Pancreas (tissue), 10 donors: Measurements from ENCODE around the gene FUCA1. TPM values are rescaled to one million over a fixed set of nuclear protein-coding genes. Genes with fewer than 3 reads are reported as not detected.

Experiments
- ATAC-seq, 4 donors: fragments of 200-7000 bp; cut with Tn5 transposase; one replicate each; pipeline versions ENCODE4 v1.8.0 to v1.9.1; 2020; ENCODE audit warnings: mild to moderate bottlenecking in 4 of 4, moderate library complexity in 4 of 4
- DNase-seq, 6 donors: peaks; one replicate each; pipeline ENCODE4 v3.0.0-alpha.2; 2020
- FAIRE-seq: peaks from 2 replicates; lab custom pipeline; 2012; peaks lifted over from hg19 to GRCh38; lab: Jason Lieb, UNC
- H3K27ac ChIP-seq, 4 donors: fragments of 200-600 bp; sonication (generic); 1 replicate in 3 of 4; 2 replicates in 1 of 4; pipeline versions ENCODE4 v1.5.0 to v1.8.0; 2020
- H3K27me3 ChIP-seq, 4 donors: fragments of 200-600 bp; one replicate each; pipeline ENCODE4 v1.8.0; 2021
- H3K36me3 ChIP-seq, 3 donors: fragments of 200-600 bp; sonication (generic) in 1 of 3; one replicate each; pipeline versions ENCODE4 v1.5.0 to v1.8.0; 2020 to 2021
- H3K4me1 ChIP-seq, 3 donors: fragments of 200-600 bp; one replicate each; pipeline ENCODE4 v1.8.0; 2021
- H3K4me3 ChIP-seq, 4 donors: fragments of 200-600 bp; sonication (generic) in 2 of 4; one replicate each; pipeline versions ENCODE4 v1.5.0 to v1.8.0; 2020 to 2021
- H3K9me3 ChIP-seq, 4 donors: fragments of 200-600 bp; one replicate each; pipeline ENCODE4 v1.8.0; 2021
- CTCF ChIP-seq, 4 donors: fragments of 200-600 bp; sonication (generic) in 3 of 4; IDR thresholded peaks; one replicate each; pipeline versions ENCODE4 v1.5.0 to v1.8.0; 2021; ENCODE audit warnings: antibody characterized with exemption in 4 of 4
- WGBS, 2 donors: extraction: QIAGEN DNeasy Blood & Tissue Kit; methylation state at CpG; one replicate each; pipeline ENCODE4 v1.1.7; 2013; 5-methylcytosine and 5-hydroxymethylcytosine counted together
- intact Hi-C, 3 donors: fragments of 100-400 bp; cut with DNase I; formaldehyde crosslinking; loops; one replicate each; pipeline versions ENCODE4 v1.11.1 to v1.14.2; 2022
- polyA plus RNA-seq, 2 donors: library from polyadenylated mRNA; stranded (reverse); fragments of 200-250 nt; gene quantifications; one replicate each; pipeline ENCODE4 v1.2.3, GENCODE V29; 2013
- total RNA-seq, 6 donors: library from RNA; stranded (reverse); fragmentation: NEBNext Ultra II Directional in 4 of 6; extraction: Animal tissue kit (Norgen Biotek cat#: 25700) in 4 of 6; gene quantifications; one replicate each; pipeline versions ENCODE4 v1.2.1 to v1.2.4, GENCODE V29; 2021 to 2023
- donor health status: healthy with polysubstance abuse.
- donor health status: DM: no; HTN: no; CAD: no; lungs with moderate emphysema.
- donor health status: DM: no; HTN: no; CAD: no.
- donor health status: control.
- donor health status: control.
- donor health status: Bipolar disorder and iron deficiency.
- donor health status: DM: yes; HTN: yes; CAD: no.
- donor health status: DM: no; HTN: no; CAD: no.
- donor health status: DM: no; HTN: no; CAD: no.
- donor health status: DM: yes; HTN: yes; CAD: no.

FUCA1 gene
- total and polyA plus RNA-seq, 8 donors: 8.3 to 27.8 (median 15.7) TPM

GRCh38 chr1:23799255-23799569 lies 68.9 kb downstream of the FUCA1 start:
- Histone ChIP-seq H3K9me3 (no peaks in the 10 kb centered on the region), H3K27me3 (no peaks in the 10 kb centered on the region), H3K36me3 (no peaks in the 10 kb centered on the region), H3K27ac (peak overlapping the region; percentile 86 to 89 (median 86)), H3K4me1 (peaks cover 6 to 20% (median 19%) of the 10 kb centered on the region in 3 donors), H3K4me3 (peak overlapping the region in 2 of 4 donors; percentile 82 to 94)
- no peak for DNase-seq
- 70 to 79% methylated on average over 7 of the region's 7 CpGs for WGBS, 2 donors
- intact Hi-C loops: no loop called here
- FAIRE-seq: no peak
- ATAC-seq: no peak
- no peak for TF ChIP-seq CTCF (IDR thresholded peaks at IDR 0.05)

GRCh38 chr1:23798662-23799142 lies 69.4 kb downstream of the FUCA1 start:
- no peak for TF ChIP-seq CTCF (IDR thresholded peaks at IDR 0.05)
- WGBS, 2 donors: 53 to 54% methylated on average over 12 of the region's 12 CpGs
- DNase-seq (peak; percentile 68 to 88 (median 74)), ATAC-seq (peak; percentile 7 to 32 (median 11)), FAIRE-seq (no peak)
- intact Hi-C loops: no loop called here
- H3K36me3 ChIP-seq: no peaks in the 10 kb centered on the region
- H3K27ac ChIP-seq: peak overlapping the region; percentile 86 to 89 (median 86)
- H3K4me3 ChIP-seq: peak overlapping the region in 1 of 4 donors; percentile 82
- H3K4me1 ChIP-seq: peaks cover 6 to 20% (median 19%) of the 10 kb centered on the region in 3 donors
- no peaks in the 10 kb centered on the region for H3K9me3 ChIP-seq
- no peaks in the 10 kb centered on the region for H3K27me3 ChIP-seq

GRCh38 chr1:23797478-23798448 lies 70.3 kb downstream of the FUCA1 start:
- FAIRE-seq (no peak), DNase-seq (peak in 1 of 6 donors; percentile 26), ATAC-seq (no peak)
- 54 to 58% methylated on average over 20 of the region's 20 CpGs for WGBS, 2 donors
- Histone ChIP-seq H3K36me3 (no peaks in the 10 kb centered on the region), H3K4me3 (no peak overlapping the region), H3K27ac (peak overlapping the region in 1 of 4 donors; percentile 89), H3K27me3 (no peaks in the 10 kb centered on the region), H3K9me3 (no peaks in the 10 kb centered on the region), H3K4me1 (peaks cover 6 to 24% (median 19%) of the 10 kb centered on the region in 3 donors)
- intact Hi-C loops: no loop called here
- TF ChIP-seq CTCF (IDR thresholded peaks at IDR 0.05): no peak

GRCh38 chr1:23796466-23797271 lies 71.4 kb downstream of the FUCA1 start:
- Histone ChIP-seq H3K36me3 (no peaks in the 10 kb centered on the region), H3K4me3 (no peak overlapping the region), H3K27me3 (no peaks in the 10 kb centered on the region), H3K27ac (no peak overlapping the region), H3K9me3 (no peaks in the 10 kb centered on the region), H3K4me1 (peaks cover 6 to 25% (median 24%) of the 10 kb centered on the region in 3 donors)
- TF ChIP-seq CTCF (IDR thresholded peaks at IDR 0.05): no peak
- intact Hi-C loops: no loop called here
- 66 to 75% methylated on average over 15 to 17 of the region's 17 CpGs for WGBS, 2 donors
- DNase-seq: no peak
- ATAC-seq: no peak
- no peak for FAIRE-seq
